ENCODE results near the gene DUT. TPM values are rescaled to one million over a fixed set of nuclear protein-coding genes. Genes with fewer than 3 reads are reported as not detected.

Gene DUT
- total RNA-seq, 1 experiment from 2014 or later: 130 TPM

DNA sequence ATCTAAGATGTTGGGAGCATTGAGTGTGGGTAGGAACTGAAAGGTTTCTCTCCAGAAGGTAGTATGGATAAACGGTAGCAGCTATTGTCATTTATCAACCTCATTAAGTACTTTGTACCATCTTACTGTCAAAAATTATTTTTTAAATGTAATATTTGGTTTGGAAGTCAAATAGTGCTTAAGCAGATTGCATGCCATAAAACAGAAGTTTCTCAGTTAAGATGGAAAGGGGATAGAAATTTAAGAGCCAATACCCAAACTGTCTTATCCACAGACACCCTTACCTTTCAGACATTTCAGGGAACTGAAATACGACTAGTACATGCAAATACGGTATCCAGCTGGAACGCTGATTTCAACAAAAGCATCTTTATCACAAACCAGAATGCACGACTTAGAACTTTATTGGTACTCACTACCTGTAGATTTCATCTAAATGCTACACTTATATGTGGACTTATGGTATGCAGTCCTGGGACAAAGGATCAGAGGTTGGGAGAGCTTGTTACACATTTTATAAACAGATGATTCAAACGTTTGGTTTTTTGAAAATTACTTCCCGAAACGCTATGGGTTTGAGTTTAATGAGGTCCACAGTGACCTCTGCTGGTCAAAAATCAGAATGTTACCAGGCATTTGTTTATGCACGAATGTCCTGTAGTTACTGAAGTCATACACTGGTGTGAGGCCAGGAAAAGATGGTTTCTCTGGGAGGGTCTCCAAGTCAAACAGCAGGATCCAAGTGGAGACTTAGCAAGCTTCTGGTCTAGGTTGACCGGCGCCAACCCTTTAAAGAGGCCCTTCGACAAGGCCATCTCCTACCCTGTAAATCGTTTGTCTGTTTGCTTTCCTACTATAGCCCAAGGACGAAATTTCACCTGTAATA, 45.7 kb upstream of the DUT start:
- H3K4me2 ChIP-seq (ENCODE audit: low read length): peak overlapping the region; percentile 68
- H2AFZ ChIP-seq (ENCODE audit: low read depth, low read length, poor library complexity, severe bottlenecking): peak overlapping the region; percentile 91
- H3K36me3 ChIP-seq (ENCODE audit: control insufficient read depth in 1 of 2, insufficient read depth in 2 of 2, low read length in 2 of 2): no peaks in the 10 kb centered on the region
- H3K4me3 ChIP-seq (replicated peaks in 1 of 2; ENCODE audit: low read depth in 1 of 2, low read length in 2 of 2): peak overlapping the region; percentile 8 to 45; a peak in 2 of 4 replicates
- no peak overlapping the region for H3K9ac ChIP-seq (ENCODE audit: low read length)
- BruUV-seq (replicated peaks): no TSS peak
- H3K79me2 ChIP-seq (ENCODE audit: insufficient read depth, low read length): no peaks in the 10 kb centered on the region
- TF ChIP-seq CTCF (IDR thresholded peaks at IDR 0.05 in 2 of 3, conservative IDR thresholded peaks at IDR 0.05 in 1 of 3; ENCODE audit: borderline replicate concordance in 1 of 3, insufficient read depth in 1 of 3, low read depth in 2 of 3, low read length in 2 of 3) (peak; percentile 44 to 82 (median 61); a peak in 5 of 6 replicates), RAD21 (IDR thresholded peaks at IDR 0.05; ENCODE audit: low read depth) (peak; percentile 48), EZH2phosphoT487 (IDR thresholded peaks at IDR 0.05; ENCODE audit: borderline replicate concordance) (no peak)
- no peak overlapping the region for H3K27ac ChIP-seq (ENCODE audit: low read depth, low read length)
- CTCF ChIA-PET: interaction anchor here (0.7 to 1.7 kb wide), 7 partner anchors 9 to 1090 kb away, joined by 3 to 7 read pairs (median 3); no protein-coding TSS in a partner anchor
- no peaks in the 10 kb centered on the region for H4K20me1 ChIP-seq (ENCODE audit: insufficient read depth)
- POLR2A ChIA-PET: no interaction called here
- DNase-seq (ENCODE audit: low read depth, low spot score) (peak; percentile 72), ATAC-seq (peak; percentile 92)
- H3K4me1 ChIP-seq (ENCODE audit: control insufficient read depth in 1 of 2, insufficient read depth in 2 of 2, low read length in 2 of 2): peaks cover 0 to 4% of the 10 kb centered on the region in 2 experiments; a peak in 1 of 4 replicates
- RAD21 ChIA-PET (ENCODE audit: low non-redundant PET in 1 of 2, low total read pairs in 2 of 2, uncharacterized antibody in 2 of 2, unreplicated experiment in 2 of 2): no interaction called here
- H3K9me2 ChIP-seq (ENCODE audit: insufficient read depth): no peaks in the 10 kb centered on the region
- intact Hi-C loops (cut with micrococcal nuclease): loop anchor here (2.0 to 5.0 kb wide), 2 partner anchors 1089 to 1973 kb away; no protein-coding TSS in a partner anchor
- H3K27me3 ChIP-seq (ENCODE audit: insufficient read depth, low read length): peaks cover 20% of the 10 kb centered on the region; the same call in 1 of the 2 replicates
- no peaks in the 10 kb centered on the region for H3K9me3 ChIP-seq (ENCODE audit: control insufficient read depth in 1 of 2, insufficient read depth in 1 of 2, low read depth in 1 of 2, low read length in 2 of 2)

GRCh38 chr15:48289628-48290027, 41.6 kb upstream of the DUT start:
- ChIA-PET CTCF (no interaction called here), RAD21 (ENCODE audit: low non-redundant PET in 1 of 2, low total read pairs in 2 of 2, uncharacterized antibody in 2 of 2, unreplicated experiment in 2 of 2) (no interaction called here), POLR2A (no interaction called here)
- Histone ChIP-seq H3K9me2 (ENCODE audit: insufficient read depth) (no peaks in the 10 kb centered on the region), H4K20me1 (ENCODE audit: insufficient read depth) (no peaks in the 10 kb centered on the region), H3K9ac (ENCODE audit: low read length) (no peak overlapping the region), H3K4me1 (ENCODE audit: control insufficient read depth in 1 of 2, insufficient read depth in 2 of 2, low read length in 2 of 2) (peaks cover 0 to 4% of the 10 kb centered on the region in 2 experiments; a peak in 1 of 4 replicates), H3K36me3 (ENCODE audit: control insufficient read depth in 1 of 2, insufficient read depth in 2 of 2, low read length in 2 of 2) (no peaks in the 10 kb centered on the region), H3K79me2 (ENCODE audit: insufficient read depth, low read length) (no peaks in the 10 kb centered on the region), H3K27ac (ENCODE audit: low read depth, low read length) (no peak overlapping the region), H3K4me2 (ENCODE audit: low read length) (no peak overlapping the region), H3K4me3 (replicated peaks in 1 of 2; ENCODE audit: low read depth in 1 of 2, low read length in 2 of 2) (no peak overlapping the region), H3K9me3 (ENCODE audit: control insufficient read depth in 1 of 2, insufficient read depth in 1 of 2, low read depth in 1 of 2, low read length in 2 of 2) (no peaks in the 10 kb centered on the region), H2AFZ (ENCODE audit: low read depth, low read length, poor library complexity, severe bottlenecking) (no peak overlapping the region), H3K27me3 (ENCODE audit: insufficient read depth, low read length) (0 out of 2 replicates have a peak, but pooled peaks cover 4% of the 10 kb centered on the region)
- intact Hi-C loops (cut with micrococcal nuclease): loop anchor here (5.0 kb wide), 1 partner anchor 1977 kb away; no protein-coding TSS in a partner anchor
- TF ChIP-seq ZFX (IDR thresholded peaks at IDR 0.05) (no peak), JUND (IDR thresholded peaks at IDR 0.05) (no peak), ZBTB33 (IDR thresholded peaks at IDR 0.05; ENCODE audit: extremely low read depth, insufficient replicate concordance, low read length) (no peak), POLR2A (IDR thresholded peaks at IDR 0.05; ENCODE audit: borderline replicate concordance, extremely low read depth, insufficient read depth, insufficient read length) (no peak), MAX (IDR thresholded peaks at IDR 0.05) (no peak), TCF7L2 (IDR thresholded peaks at IDR 0.05; ENCODE audit: borderline replicate concordance, extremely low read depth, insufficient read depth, insufficient read length) (no peak), ATF3 (IDR thresholded peaks at IDR 0.05) (no peak)
- DNase-seq (ENCODE audit: low read depth, low spot score) (no peak), ATAC-seq (no peak)
- BruUV-seq (replicated peaks): no TSS peak
